ENCODE measurements around the gene SKAP1.

GRCh38 chr17:48149787-48150463 lies 280.1 kb downstream of the SKAP1 start:
- TF ChIP-seq CTCF (IDR thresholded peaks at IDR 0.05) (no peak), POLR2A (IDR thresholded peaks at IDR 0.05) (no peak)
